PFSK-1 (cell line): ENCODE data around the gene DCAF5.

Experiments
- POLR2AphosphoS5 ChIP-seq: IDR thresholded peaks from 2 replicates; pipeline ENCODE4 v1.6.1; 2012; ENCODE audit warnings: low read depth, mild to moderate bottlenecking, control low read depth, low read length, moderate library complexity
- TAF1 ChIP-seq: IDR thresholded peaks from 2 replicates; pipeline ENCODE4 v1.6.1; 2012; ENCODE audit warnings: low read length, control low read depth, borderline replicate concordance; ENCODE audit not compliant: insufficient read depth

GRCh38 chr14:69038455-69039287 is 114.2 kb downstream of the DCAF5 start:
- no peak for TF ChIP-seq TAF1
- no peak for TF ChIP-seq POLR2AphosphoS5
